HG03139 (cell line): Measurements from ENCODE around the gene ADGRV1.
A peak's percentile ranks its signal among the peaks of the same experiment; 100 is the strongest.
"Not testable (repeated sequence)": the region's sequence is repeated elsewhere in the genome, so short reads cannot be mapped to it uniquely, and the experiment has no call there.

ENCODE experiments used
- ATAC-seq: cut with Tn5 transposase; IDR thresholded peaks from one replicate; pipeline ENCODE4 v1.9.1; 2021; ENCODE audit not compliant: unreplicated experiment

The ADGRV1 gene

DNA sequence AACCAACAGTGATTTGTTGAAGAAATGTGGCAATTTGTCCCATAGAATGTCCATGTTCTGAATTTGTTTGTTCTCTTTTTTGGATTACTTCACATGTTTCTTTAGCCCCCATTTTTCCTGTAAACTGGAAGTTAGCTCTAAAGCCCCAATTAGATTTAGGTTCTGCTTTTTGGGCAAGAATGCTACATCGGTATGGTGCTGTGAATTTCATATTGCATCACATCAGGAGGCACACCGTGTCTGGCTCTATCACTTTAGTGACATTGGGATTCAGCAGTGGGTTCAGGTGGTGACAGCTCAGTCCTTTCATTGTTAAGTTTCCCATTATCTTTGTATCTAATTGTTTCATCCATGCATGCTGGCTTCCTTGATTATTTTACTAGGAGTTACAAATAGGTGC, 27.9 kb downstream of the ADGRV1 start:
- no peak for ATAC-seq

DNA sequence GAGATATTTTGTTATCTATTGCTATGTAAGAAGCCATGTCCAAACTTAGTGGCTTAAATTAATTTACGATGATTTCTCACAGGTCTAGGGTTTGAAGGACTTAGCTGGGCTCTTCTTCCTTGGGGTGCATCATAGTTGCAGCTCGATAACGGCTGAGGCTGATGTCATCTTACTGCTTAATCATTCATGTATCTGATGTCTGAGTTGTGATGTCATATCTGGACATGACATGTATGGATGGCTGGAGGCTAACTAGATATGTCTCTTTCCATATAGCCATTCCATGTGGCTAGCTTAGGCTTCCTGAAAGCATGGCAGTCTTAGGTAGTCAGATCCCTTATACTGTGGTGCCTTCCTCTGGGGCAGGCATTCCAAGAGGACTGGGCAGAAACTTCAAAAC, 31.6 kb downstream of the ADGRV1 start:
- ATAC-seq, result no peak

DNA sequence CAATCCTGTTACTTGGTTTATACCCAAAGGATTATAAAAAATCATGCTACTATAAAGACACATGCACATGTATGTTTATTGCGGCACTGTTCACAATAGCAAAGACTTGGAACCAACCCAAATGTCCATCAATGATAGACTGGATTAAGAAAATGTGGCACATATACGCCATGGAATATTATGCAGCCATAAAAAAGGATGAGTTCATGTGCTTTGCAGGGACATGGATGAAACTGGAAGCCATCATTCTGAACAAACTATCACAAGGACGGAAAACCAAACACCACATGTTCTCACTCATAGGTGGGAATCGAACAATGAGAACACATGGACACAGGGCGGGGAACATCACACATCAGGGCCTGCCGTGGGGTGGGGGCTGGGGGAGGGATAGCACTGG, 34.5 kb downstream of the ADGRV1 start:
- not testable (repeated sequence) for ATAC-seq

DNA sequence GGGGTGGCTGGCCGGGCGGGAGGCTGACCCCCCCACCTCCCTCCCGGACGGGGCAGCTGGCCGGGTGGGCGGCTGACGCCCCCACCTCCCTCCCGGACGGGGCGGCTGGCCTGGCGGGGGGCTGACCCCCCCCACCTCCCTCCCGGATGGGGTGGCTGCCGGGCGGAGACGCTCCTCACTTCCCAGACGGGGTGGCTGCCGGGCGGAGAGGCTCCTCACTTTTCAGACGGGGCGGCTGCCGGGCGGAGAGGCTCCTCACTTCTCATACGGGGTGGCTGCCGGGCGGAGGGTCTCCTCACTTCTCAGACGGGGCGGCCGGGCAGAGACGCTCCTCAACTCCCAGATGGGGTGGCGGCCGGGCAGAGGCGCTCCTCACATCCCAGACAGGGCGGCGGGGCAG, 37.2 kb downstream of the ADGRV1 start:
- not testable (repeated sequence) for ATAC-seq

DNA sequence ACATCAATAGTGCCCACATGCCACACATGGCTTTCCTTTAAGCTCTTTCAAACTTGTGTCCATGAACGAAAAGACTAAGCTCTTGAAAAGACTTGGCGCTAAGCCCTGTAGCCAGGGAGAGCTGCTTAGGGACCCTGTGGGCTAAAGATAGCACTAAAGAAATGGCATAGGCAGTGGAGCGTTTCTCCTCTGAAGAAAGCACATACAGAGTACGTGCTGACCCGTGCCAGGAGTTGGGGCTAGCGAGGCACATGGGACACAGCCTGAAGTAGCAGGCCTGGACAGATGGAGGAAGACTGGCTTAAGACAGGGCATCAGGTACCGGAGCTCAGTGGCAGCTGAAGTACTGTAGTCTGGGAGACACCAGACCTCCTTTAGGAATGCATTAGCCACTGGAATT, 39.7 kb downstream of the ADGRV1 start:
- ATAC-seq, result no peak

DNA sequence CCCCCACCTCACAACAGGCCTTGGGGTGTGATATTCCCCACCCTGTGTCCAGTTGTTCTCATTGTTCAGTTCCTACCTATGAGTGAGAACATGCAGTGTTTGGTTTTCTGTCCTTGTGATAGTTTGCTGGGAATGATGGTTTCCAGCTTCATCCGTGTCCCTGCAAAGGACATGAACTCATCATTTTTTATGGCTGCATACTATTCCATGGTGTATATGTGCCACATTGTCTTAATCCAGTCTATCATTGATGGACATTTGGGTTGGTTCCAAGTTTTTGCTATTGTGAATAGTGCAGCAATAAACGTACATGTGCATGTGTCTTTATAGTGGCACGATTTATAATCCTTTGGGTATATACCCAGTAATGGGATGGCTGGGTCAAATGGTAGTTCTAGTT, 41.7 kb downstream of the ADGRV1 start:
- not testable (repeated sequence) for ATAC-seq

DNA sequence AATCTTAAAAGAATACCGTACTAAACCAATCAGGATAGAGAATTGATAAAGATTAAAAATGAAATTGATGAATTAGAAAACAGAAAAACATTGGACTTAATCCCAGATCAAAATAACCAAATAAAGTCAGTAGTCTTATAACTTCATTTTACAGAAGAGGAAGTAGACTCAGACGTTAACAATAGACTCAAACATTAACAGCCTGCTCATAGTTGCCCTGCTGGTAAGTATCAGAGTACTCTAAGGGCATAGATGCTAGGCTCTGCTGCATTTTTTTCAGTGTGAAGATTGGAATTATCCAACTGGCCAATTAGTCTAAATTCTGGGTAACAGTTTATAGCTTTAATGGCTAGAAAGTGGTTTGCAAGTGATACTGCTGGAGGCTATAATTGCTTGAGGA, 42.9 kb downstream of the ADGRV1 start:
- no peak for ATAC-seq

DNA sequence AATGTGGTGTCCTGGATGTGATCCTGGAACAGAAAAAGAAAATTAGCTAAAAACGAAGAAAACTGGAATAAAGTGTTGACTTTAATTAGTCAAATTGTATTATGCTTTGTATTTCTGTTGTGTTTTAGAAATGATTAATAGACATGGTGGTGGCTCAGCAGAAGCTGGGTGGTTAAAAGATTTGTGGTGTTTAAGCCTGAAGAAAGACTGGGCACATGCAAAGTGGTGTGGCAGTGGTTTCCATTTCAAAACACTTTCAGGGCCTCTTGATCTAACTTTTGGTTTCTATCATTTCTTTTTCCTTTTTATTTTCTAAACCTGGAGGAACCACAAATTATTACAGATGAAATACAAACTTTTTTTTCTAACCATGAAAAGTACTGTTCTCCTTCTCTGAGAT, 44.1 kb downstream of the ADGRV1 start:
- ATAC-seq, result no peak

DNA sequence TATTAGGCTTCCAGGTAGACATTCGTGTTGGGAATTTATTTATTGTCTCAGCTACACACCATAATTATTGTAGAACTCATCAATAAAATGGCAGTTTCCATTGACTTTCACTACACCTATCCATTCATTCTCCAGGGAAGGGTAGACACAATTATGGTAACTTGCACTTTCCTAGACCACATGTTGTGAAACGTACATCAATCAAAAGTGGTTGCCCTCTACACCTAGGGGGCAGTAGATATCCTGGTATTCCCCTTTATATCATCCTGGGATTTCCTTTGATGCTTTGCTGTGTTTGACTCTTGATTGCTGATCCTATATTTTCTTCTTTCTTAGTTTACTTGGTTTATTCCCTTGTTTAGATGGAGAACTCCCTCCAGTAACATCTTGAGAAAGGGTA, 47.9 kb downstream of the ADGRV1 start:
- no peak for ATAC-seq

DNA sequence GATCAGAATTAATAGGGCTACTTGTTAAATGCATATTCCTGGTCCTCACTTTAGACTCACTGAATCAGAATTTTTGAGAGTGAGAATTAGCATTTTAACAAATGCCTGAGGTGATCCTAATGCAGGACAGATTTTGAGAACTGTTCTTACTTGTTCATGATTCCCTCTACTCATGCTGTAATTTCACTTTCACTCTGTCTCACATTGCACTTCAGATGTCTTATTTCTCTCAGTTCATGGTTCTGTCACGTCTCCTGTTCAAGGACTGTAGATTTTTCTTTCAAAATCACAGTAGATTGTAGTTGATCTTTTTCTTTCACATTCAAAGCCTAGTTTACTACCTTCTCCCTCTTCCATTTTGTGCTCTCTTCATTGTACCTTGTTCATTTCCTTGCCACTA, 54.3 kb downstream of the ADGRV1 start:
- peak; percentile 92 for ATAC-seq

DNA sequence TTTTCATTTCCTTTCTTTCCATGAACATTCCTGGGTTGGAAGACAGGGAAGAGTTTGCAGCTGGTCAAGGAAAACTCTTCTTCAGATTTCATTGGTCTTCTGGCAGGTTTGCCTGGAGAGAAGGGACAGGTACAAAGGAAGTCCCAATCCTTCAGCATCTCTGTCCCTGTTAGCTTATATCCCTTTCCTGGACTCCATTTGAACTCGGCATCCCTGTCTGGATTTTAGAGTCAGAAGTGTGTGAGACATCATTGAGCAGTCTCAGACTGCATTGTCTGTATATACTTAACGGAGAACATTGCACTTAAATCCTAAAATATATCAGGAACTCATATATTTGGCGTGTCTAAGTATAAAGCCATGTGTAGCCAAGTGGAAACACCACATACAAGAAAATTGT, 54.9 kb downstream of the ADGRV1 start:
- no peak for ATAC-seq

DNA sequence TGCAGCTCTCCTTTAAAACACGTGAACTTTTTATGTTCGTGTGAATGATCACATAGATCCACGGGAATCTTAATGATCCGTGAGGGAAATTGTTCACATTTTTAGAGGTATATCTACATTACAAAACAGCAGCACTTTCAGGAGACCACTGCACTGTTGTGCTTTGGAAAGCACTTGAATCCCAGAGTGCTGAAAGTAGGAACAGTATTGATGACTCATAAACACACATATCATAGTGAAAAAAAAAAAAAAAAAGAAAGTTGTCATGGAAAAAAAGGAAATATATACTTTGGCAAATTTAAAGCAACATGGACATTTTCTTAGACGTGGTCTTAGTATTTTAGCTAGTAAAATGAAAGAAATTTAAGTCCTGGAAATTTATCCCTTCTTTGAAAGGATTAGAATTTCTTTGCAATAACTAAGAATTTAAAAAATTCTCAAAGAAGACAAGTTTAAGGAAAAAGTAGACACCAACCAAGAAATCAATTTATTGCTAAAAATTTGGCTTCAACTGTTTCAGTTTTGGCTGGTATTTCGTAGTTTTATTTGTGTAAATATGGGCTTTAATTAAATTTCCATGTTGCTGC, 55.4 kb downstream of the ADGRV1 start:
- no peak for ATAC-seq

DNA sequence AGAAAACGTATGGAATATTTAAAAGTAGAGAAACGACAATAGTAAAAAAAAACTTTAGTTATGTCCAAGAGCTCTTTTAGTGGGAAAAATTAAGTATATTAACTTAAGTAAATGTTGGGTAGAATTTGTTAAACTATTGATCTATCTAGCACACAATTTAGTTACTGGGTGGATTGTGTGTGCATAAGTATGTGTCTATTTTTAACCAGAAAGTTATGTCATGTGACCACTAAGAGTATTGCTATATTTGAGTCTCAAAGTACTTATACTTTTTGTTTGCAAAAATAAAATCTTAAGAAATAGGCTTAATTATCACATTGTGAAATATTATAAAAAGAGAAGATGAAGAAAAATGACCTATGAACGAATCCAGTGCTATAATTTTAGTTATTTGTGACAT, 56.8 kb downstream of the ADGRV1 start:
- no peak for ATAC-seq

DNA sequence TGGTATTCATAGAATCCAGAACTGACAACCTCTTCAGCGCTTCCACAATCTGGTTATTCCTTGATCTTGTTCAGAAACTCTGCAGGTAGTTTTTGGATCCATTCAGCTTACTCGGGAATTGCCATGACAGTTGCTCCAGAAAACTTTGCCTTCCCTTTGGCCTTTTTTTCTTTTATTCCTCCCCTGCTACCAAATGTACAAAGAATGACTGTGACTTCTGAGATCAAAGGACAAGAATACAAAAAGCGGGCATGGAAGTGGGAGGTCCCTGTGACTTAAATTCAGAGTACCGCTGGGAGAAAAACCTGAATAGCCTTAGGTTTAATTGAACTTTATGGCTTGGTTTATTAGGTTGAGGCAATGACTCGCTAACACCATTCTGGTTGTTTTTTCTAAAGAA, 59.5 kb downstream of the ADGRV1 start:
- no peak for ATAC-seq

DNA sequence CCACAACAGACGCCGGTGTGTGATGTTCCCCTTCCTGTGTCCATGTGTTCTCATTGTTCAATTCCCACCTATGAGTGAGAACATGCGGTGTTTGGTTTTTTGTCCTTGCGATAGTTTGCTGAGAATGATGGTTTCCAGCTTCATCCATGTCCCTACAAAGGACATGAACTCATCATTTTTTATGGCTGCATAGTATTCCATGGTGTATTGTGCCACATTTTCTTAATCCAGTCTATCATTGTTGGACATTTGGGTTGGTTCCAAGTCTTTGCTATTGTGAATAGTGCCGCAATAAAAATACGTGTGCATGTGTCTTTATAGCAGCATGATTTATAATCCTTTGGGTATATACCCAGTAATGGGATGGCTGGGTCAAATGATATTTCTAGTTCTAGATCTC, 61.2 kb downstream of the ADGRV1 start:
- not testable (repeated sequence) for ATAC-seq

DNA sequence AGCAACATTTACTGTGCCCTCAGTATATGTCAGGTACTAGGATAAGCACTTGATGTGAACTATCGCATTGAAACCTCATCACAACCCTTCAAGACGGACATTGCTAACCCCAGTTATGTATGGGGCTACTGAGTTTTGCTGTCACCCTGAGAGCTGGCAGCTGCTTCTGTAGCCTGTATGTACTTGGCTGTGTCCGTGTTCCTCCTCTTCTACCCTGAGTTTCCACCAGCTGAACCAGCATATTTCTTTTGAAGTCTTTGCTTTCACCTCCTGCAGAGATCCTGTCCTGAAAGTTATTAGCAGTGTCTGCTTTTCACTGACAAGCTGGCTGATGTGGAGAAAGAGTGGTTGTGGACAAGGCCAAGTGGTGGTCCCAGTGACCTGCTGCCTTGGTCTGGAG, 63.3 kb downstream of the ADGRV1 start:
- no peak for ATAC-seq

DNA sequence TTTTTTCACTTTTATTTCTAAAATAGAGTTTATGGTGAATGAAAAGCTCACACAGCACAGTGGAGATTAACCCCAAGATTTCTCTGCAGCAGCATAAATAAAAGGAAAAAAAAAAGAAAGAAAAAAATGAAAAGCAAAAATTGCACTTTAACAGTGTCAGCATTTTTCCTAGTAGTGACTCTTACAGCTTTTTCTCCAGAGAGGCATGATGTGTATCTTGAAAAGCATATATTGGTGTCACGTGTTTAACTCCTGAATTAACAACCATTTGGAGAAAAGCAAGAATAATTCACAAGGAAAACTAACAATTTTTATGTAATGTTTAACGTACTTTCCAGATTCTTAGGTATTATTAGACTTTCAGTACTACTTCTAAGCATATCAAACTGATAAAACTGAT, 67.9 kb downstream of the ADGRV1 start:
- no peak for ATAC-seq

DNA sequence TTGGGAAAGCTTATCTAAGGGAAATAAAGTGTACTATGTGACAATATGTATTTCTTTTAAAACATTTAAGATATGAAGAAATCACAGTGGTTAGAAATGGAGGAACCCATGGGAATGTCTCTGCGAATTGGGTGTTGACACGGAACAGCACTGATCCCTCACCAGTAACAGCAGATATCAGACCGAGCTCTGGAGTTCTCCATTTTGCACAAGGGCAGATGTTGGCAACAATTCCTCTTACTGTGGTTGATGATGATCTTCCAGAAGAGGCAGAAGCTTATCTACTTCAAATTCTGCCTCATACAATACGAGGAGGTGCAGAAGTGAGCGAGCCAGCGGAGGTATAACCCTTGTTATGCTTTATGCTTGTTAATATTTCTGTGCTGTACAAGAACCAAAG, 69.9 kb downstream of the ADGRV1 start:
- ATAC-seq, result no peak

DNA sequence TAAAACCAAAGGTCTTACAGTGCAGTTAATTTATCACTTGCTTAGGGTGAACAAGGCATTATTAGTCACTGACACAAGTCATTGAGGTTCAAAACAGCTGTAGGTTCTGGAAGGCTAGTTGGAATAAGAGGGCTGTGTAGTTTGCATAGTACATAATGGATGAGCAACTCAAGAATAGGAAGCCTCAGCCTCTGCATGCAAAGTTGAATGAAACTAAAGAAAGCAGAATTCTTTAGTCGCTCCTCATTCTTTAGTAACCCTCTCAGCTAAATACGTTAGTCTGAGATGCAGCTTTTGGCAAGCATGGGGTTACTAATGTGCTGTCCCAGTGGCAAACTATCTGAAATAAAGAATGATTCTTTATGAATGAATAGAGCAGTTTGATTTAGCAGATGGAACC, 74.2 kb downstream of the ADGRV1 start:
- ATAC-seq, result no peak

DNA sequence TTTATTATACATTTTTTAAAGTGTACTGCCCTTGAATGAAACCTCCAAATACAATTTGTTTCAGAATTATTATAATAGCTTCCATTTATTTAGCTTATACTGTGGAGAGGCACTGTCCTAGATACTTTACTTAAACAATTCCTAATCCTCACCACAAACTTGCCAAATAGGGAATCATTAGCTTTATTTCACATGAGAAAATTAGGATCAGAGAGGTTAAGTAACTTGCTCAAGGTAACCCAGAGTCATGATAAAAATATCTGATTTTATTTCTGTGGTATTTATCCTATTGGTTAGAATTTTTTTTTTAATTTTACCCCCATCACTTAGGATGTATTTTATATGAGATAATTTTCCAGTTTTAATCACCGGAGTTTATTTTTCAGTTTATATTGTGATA, 78.4 kb downstream of the ADGRV1 start:
- ATAC-seq, result no peak

DNA sequence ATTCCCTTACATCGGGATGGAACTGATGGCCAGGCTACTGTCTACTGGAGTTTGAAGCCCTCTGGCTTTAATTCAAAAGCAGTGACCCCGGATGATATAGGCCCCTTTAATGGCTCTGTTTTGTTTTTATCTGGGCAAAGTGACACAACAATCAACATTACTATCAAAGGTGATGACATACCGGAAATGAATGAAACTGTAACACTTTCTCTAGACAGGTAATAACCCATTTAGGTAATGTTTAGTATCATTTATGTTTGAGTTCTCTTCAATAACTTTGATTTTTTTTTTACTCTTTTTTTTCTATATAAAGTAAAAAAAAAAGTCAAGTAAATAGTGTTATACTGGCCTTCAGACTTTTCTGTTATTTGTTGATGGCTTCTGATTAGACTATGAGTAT, 79.1 kb downstream of the ADGRV1 start:
- no peak for ATAC-seq

DNA sequence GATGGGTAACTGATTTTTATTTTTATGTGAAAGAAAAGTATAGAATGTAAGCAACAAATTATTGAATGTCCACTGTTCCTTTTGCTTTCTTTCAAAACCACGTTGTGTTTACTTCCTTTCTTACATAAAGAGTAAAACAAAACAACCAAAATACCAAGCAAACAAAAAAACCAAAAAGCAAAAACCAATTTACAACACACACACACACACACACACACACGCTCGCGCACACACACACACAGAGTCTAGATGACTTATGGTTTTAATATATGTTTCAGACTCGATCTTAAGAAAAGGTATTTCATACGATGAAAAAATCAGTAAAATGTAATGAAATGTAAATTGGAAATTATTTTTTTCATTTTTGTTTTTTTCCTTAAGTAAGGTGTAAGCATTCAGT, 80.3 kb downstream of the ADGRV1 start:
- ATAC-seq, result no peak

DNA sequence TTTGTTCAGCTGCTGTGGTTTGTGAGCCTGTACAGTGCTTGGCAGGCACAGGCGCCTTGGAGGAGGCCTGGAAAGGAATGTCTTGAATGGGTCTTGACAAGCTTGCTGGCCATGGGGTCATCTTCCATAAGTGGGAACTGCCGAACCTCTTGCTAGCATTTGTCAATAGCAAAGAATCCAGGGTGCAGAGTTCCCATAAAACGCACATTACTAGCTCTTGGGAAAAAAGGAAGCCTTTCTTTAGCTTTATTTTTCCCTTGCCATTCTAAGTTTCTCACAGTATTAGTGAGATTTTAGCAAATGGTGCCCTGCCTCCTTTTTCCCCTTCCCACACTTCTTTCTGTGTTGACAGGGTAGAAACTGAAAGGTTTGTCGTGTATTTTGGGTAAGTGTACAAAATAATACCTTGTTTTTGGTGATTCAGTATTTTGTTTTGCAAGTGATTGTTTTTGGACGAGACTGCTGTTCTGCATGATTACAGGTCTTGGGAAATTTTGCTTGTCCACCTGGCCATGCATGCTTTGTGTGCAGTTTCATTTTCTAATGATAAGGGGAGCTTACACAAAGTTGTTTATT, 82.0 kb downstream of the ADGRV1 start:
- ATAC-seq, result no peak
